ENCODE measurements around the gene ANKFY1.
"Not testable (repeated sequence)": the region's sequence is repeated elsewhere in the genome, so short reads cannot be mapped to it uniquely, and the experiment has no call there.

The ANKFY1 gene

DNA sequence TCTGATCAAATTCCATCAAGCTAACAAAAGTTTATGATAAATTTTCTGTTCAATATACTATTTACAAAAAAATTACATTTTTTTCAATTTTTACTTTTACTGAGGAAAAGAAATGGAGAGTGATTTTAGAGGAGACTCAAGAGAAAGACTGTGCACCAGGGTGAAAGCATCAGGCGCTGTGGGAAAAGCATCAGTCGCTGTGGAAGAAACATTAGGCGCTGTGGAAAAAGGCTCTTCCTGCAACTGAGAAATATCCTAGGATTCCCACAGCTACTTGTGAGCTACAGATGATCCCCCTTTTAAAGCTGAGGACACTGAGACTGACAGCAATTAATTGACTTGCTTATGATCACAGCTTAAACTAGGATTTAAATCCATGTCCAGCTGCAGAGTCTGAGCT is 4.9 kb downstream of the ANKFY1 start:
- no peak for DNase-seq

DNA sequence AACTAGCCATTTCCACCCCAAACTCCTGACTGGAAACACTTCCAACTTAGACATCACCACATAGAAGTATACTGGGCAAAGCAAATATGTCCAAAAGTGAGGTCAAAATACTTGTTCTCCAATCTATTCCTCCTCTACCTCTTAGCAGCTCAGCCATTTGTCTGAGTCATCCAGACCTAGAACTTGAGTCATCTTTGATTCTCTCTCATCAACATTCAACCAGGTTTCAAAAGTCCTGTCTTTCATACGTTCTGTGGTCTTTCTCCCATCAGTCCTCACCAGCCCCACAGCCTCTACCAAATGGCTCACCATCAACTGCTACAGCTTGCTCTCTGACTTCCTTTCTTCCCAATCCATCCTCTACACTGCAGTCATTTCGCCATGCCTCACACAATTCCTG is 6.8 kb downstream of the ANKFY1 start:
- DNase-seq, result no peak

DNA sequence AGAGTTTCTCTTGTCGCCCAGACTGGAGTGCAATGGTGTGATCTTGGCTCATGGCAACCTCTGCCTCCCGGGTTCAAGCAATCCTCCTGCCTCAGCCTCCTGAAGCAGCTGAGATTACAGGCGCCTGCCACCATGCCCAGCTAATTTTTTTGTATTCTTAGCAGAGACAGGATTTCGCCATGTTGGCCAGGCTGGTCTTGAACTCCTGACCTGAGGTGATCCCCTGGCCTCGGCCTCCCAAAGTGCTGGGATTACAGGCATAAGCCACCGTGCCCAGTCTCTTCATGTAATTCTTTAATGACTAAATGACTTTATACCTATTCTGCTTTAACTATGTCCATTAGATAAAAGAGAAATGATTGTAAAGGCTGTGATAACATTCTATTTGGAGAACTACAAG is 8.5 kb downstream of the ANKFY1 start:
- DNase-seq, result not testable (repeated sequence)

DNA sequence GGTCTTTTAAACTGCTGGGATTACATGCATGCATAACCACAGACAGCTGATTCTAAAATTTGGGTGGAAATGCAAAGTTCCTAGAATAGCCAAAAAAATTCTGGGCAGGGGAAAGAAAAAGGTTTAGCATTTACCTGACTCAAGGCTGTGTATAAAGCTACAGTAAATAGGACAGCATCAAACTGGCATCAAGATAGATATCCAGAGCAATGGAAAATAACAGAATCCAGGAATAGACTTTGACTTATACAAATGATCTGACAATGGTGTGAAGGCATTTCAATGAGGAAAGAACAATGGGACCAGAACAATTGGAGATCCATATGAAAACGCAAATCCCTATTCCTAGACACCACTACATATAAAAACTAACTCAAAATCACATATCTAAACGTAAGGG is 12.9 kb downstream of the ANKFY1 start:
- no peak for DNase-seq

GRCh38 chr17:4249452-4250029 is 14.2 kb downstream of the ANKFY1 start:
- DNase-seq, result no peak

DNA sequence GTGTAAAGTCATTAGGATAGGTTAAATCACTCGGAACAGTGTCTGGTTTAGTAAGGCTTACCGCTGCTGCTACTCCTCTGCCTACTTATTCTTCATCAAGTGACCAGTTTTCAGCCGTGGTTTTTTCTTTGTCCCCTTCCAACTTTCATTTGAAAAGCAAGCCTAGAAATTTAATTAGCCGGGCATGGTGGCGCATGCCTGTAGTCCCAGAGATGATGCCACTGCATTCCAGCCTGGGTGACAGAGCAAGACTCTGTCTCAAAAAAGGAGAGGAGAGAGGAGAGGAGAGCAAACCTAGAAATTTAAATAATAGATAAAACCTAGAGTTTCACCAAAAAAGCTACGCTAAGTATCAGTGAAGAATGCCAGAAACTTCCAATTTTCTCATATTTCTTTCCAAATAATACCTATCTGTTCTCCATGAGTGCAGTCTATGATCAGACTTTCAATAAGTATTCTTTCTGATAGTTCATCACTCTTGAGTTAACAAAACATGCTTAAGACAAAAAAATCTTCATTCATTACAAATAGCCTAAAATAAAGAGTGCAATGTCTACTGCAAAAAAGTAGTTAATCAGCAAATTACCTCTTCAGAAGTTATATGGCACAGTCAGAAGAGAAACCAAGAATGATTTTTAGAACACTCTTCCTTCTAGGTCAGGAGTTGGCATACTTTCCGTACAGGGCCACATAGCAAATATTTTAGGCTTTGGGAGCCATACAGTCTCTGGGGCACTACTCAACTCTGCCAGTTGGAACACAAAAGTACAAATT is 15.1 kb downstream of the ANKFY1 start:
- no peak for DNase-seq

DNA sequence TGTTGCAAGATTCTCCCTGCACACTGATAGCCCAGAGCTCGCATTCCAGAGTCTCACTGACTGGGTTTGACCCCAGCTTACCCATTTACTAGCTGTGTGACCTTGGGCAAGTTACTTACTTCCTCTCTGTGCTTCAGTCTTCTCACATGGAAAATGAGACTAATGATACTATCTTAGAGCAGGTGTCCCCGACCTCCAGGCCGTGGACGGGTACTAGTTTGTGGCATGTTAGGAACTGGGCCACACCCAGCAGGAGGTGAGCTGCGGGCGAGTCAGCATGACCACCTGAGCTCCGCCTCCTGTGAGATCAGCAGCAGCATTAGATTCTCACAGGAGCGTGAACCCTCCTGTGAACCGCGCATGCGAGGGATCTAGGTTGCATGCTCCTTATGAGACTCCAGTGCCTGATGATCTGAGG is 15.8 kb downstream of the ANKFY1 start:
- DNase-seq, result no peak

DNA sequence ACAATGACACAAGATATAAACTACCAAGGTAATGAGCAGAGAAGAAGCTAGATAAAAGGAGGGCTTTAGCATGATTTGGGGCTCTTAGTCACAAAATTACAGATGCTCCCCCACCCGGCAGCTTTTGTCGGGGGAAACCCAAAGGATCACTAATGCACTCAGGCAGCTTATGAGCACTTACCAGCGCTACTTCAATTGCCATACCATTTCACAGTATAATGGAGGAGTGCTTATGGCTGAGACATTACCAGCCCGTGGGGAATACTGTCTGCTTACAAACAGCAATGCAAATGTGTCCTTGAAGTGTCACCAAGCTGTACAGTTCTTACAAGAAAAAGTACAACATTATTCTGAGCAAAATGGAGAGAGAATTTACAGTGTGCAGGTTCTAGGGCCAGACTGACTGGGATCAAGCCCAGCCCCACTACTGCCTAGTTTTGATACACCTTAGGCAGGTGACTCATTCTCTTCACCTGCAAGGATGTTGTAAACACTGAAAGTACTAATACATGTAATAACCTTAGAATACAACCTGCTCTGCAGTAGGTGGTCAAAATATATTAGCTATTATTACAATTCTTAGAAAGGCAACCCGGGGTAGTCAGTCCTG is 16.3 kb downstream of the ANKFY1 start:
- DNase-seq, result no peak

GRCh38 chr17:4246674-4247073 is 17.1 kb downstream of the ANKFY1 start:
- DNase-seq, result no peak

DNA sequence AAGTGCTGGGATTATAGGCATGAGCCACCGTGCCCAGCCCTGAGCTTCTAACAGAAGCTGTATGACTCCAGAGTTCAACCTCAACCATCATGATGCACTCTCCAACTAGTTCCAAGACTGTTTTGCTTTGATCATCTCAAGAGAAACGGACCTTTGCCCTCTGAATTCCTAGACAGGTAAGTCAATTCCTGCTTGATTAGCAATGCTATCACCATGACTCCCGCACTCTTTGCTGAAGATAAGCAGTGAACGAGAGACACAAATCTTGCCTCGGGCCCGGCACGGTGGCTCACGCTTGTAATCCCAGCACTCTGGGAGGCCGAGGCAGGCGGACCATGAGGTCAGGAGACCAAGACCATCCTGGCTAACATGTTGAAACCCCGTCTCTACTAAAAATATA is 22.2 kb downstream of the ANKFY1 start:
- DNase-seq, result no peak

- DNase-seq, result no peak
Measured at GRCh38 chr17:4236456-4236855, 27.3 kb downstream of the ANKFY1 start.

DNA sequence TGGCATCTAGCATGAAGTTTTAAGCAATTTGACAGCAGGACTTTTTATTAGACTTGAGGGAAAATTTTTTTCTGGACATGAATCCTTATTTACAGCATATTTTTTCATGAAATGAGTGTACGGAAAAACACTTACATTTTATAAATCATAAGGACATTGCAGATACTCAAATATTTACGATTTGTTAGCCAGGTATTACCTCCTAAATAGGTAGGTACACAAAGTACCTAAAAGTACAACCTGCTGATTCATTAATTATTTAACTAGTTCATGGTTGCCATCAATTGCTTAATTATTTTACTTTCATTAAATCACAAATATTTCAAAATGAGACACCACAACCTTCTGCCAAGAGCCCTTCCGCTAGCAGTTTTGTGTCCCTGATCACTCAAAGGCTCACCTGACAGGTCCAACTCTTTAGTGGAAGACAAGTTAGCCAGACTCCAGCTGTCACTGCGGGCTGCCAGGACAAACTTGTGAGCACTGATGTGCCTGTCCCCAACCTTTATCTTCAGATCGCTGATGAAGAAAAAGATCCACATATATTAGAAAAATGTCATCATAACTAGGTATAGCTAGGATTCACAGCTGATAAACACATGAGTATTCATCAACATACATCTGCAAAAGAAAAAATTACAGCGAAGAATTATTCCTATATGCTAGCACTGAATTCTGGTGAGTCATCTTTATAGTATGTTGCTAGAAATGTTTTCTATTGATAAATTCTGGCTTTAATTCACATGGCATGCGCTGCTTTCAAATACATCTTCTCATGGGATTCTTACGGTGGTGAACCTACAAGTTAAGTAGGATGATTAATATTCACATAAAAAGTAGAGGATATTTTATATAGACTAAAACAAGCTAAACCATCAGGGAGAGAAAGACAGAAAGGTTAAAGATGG is 28.2 kb downstream of the ANKFY1 start:
- no peak for DNase-seq

GRCh38 chr17:4234401-4234800 is 29.4 kb downstream of the ANKFY1 start:
- no peak for DNase-seq

DNA sequence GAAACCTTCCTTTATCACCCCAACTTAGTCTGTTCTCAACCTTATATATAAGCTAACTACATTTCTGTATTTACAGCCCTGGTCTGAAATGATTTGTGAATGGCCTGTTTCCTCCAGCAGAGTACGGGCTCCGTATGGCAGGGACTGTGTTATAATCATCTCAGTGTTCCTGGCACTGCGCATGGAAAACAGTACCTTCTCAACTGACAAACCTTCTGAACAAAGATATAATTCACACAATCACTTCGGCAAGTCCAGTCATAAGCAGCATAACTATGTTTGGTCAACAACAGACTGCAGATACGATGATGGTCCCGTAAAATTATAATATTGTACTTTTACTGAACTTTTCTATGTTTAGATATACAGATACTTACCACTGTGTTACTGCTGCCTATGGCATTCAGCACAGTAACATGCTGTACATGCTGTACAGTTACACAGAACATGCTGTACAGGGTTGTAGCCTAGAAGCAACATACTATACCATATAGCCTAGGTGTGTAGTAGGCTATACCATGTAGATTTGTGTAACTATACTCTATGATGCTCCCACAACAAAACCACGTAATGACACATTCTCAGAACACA is 30.0 kb downstream of the ANKFY1 start:
- DNase-seq, result no peak

- DNase-seq, result no peak
Measured at GRCh38 chr17:4232168-4232813, 31.5 kb downstream of the ANKFY1 start.

DNA sequence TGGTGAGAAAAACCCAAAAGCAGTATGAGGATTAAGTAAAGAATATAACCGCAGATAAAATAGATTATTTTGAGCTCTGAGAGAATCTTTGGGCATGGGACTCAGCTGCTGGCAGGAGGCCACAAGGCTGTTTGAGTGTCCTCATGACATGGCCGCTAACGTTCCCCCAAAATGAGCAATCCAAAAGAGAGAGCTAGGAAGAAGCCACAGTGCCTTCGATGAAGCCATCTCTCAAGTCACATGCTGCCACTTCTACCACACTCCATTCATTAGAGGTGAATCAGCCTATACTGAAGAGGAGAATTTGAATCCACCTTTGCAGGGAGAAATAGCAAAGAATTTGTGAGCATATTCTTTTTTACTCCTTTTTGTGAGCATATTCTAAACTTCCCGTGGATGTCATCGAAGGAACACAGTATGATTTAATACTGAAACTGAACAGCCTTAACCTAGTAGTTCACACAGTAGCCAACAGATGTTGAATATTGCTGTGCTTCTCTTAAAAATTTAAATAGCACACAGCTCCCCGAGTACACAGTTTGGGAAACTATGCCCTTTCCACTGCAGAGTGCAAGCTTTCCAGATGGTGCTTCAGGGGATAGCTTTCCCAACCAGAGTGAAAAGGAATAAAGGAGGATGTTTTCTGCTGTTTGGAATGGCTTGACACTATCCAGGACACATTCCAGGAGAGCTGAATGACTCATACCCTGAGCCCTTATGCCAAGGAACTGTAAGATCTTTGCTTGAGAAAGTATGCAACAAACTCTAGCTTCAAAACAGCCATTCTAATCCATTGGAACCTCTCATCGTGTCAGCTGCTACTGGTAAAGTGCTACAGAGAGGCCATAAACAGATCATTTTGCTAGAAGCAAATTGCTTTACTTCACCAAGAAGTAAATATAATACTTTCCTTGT is 33.9 kb downstream of the ANKFY1 start:
- DNase-seq, result no peak

DNA sequence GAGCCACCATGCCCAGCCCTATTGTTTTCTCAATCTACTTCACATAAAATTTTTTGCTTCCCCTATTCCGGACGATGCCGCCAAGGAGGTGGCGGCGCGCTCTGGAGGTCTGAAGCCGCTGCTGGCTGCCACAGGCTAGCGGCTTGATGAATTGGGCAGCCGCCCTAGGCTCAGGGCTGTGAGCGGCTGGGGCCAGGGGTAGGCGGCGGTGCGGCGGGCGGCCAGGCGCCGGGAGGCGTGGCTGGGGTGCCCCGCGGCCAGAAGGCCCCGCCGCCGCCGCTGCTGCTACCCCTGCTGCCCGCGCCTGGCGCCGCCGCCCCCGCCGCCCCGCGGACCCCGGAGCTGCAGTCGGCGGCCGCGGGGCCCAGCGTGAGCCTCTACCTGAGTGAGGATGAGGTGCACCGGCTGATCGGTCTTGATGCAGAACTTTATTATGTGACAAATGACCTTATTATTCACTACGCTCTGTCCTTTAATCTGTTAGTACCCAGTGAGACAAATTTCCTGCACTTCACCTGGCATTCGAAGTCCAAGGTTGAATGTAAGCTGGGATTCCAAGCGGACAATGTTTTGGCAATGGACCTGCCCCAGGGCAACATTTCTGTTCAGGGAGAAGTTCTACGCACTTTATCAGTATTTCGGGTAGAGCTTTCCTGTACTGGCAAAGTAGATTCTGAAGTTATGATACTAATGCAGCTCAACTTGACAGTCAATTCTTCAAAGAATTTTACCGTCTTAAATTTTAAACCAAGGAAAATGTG is 41.7 kb downstream of the ANKFY1 start:
- no peak for DNase-seq

DNA sequence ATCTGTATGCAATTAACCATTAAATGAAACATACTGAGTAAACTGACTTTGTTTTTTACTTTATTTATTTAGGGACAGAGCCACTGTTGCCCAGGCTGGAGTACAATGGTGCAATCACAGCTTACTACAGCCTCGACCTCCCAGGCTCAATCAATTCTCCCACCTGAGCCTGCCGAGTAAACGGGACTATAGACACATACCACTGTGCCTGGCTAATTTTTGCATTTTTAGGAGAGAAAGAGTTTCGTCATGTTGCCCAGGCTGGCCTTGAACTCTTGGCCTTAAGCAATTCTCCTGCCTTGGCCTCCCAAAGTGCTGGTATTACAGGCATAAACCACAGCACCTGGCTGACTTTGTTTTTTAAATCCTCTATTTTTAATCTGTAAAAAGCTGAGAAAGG is 42.6 kb downstream of the ANKFY1 start:
- DNase-seq, result no peak

- DNase-seq, result no peak
Measured at GRCh38 chr17:4220655-4221054, 43.1 kb downstream of the ANKFY1 start.

DNA sequence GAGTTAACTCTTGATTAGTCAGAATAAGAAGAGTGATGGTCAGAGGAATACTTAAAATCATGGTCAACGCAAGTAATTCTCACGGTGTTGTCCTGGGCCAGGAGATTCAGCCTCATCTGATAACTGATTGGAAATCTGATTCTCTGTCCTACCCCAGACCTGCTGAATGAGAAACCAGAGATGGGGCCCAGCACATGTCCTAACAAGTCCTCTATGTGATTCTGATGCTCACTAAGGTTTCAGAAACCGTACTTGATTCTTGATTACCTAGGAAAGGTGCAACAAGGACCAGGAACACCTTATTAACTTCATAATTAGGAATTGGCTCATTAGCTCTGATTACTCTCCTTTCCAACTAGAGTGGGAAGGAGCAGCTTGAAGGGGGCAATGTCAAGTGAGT is 44.5 kb downstream of the ANKFY1 start:
- no peak for DNase-seq

Data from NCI-H1417 treated with DMSO at 0.1 percent for 48 hours (cell line).